Stimulated activated memory B cell treated with anti-CD40 and anti-IgM and Interleukin-4, amounts not matched to agents 10 μg/mL and 1 μg/mL and 100 μg/mL, for 72 hours (primary cell): Measurements from ENCODE around the gene MYRF.

Experiments
- ATAC-seq: fragments of 150-1000 bp; cut with Tn5 transposase; 2 replicates; pipeline ENCODE4 v1.10.0; 2021
- H3K27ac Mint-ChIP-seq: one replicate; pipeline ENCODE4 v1.8.0; 2022; ENCODE audit warnings: mild to moderate bottlenecking, mixed read lengths
- H3K27me3 Mint-ChIP-seq: one replicate; pipeline ENCODE4 v1.8.0; 2022; ENCODE audit warnings: mixed read lengths
- H3K36me3 Mint-ChIP-seq: one replicate; pipeline ENCODE4 v1.8.0; 2022; ENCODE audit warnings: mixed read lengths
- H3K4me1 Mint-ChIP-seq: one replicate; pipeline ENCODE4 v1.8.0; 2022; ENCODE audit warnings: mixed read lengths
- H3K4me3 Mint-ChIP-seq: one replicate; pipeline ENCODE4 v1.8.0; 2022; ENCODE audit warnings: mild to moderate bottlenecking, moderate library complexity, mixed read lengths
- H3K9me3 Mint-ChIP-seq: one replicate; pipeline ENCODE4 v1.8.0; 2022; ENCODE audit warnings: mixed read lengths

MYRF gene

GRCh38 chr11:61714916-61715315 lies 37.5 kb upstream of the MYRF start:
- ATAC-seq = no peak
- no peak overlapping the region for H3K4me3 Mint-ChIP-seq

GRCh38 chr11:61715867-61716266 lies 36.6 kb upstream of the MYRF start:
- peaks cover 45% of the 10 kb centered on the region for H3K27me3 Mint-ChIP-seq
- H3K36me3 Mint-ChIP-seq = no peaks in the 10 kb centered on the region
- ATAC-seq = no peak
- no peaks in the 10 kb centered on the region for H3K9me3 Mint-ChIP-seq
- no peak overlapping the region for H3K27ac Mint-ChIP-seq
- no peaks in the 10 kb centered on the region for H3K4me1 Mint-ChIP-seq
- H3K4me3 Mint-ChIP-seq = no peak overlapping the region

More at GRCh38 chr11:61714916-61715315, 37.5 kb upstream of the MYRF start:
- H3K4me1 Mint-ChIP-seq = no peaks in the 10 kb centered on the region
- no peaks in the 10 kb centered on the region for H3K36me3 Mint-ChIP-seq
- no peak overlapping the region for H3K27ac Mint-ChIP-seq
- no peaks in the 10 kb centered on the region for H3K9me3 Mint-ChIP-seq
- H3K27me3 Mint-ChIP-seq = peaks cover 53% of the 10 kb centered on the region

- Mint-ChIP-seq H3K4me1 (no peaks in the 10 kb centered on the region), H3K27me3 (peaks cover 40% of the 10 kb centered on the region), H3K9me3 (no peaks in the 10 kb centered on the region), H3K27ac (no peak overlapping the region), H3K36me3 (no peaks in the 10 kb centered on the region), H3K4me3 (no peak overlapping the region)
- ATAC-seq = no peak
Measured at GRCh38 chr11:61716478-61717285, 35.8 kb upstream of the MYRF start.

GRCh38 chr11:61717286-61718033 lies 35.0 kb upstream of the MYRF start:
- H3K27ac Mint-ChIP-seq = no peak overlapping the region
- no peaks in the 10 kb centered on the region for H3K36me3 Mint-ChIP-seq
- no peak for ATAC-seq
- no peaks in the 10 kb centered on the region for H3K4me1 Mint-ChIP-seq
- H3K4me3 Mint-ChIP-seq = no peak overlapping the region
- H3K27me3 Mint-ChIP-seq = peaks cover 40% of the 10 kb centered on the region
- H3K9me3 Mint-ChIP-seq = no peaks in the 10 kb centered on the region

- no peak overlapping the region for H3K4me3 Mint-ChIP-seq
- no peak for ATAC-seq
- H3K27me3 Mint-ChIP-seq = peaks cover 40% of the 10 kb centered on the region
- H3K36me3 Mint-ChIP-seq = no peaks in the 10 kb centered on the region
- H3K4me1 Mint-ChIP-seq = no peaks in the 10 kb centered on the region
- H3K9me3 Mint-ChIP-seq = no peaks in the 10 kb centered on the region
- no peak overlapping the region for H3K27ac Mint-ChIP-seq
Measured at GRCh38 chr11:61718046-61718531, 34.3 kb upstream of the MYRF start.

- Mint-ChIP-seq H3K4me3 (no peak overlapping the region), H3K27ac (no peak overlapping the region), H3K36me3 (no peaks in the 10 kb centered on the region), H3K27me3 (peaks cover 40% of the 10 kb centered on the region), H3K9me3 (no peaks in the 10 kb centered on the region), H3K4me1 (no peaks in the 10 kb centered on the region)
- ATAC-seq = no peak
Measured at GRCh38 chr11:61718621-61719302, 33.7 kb upstream of the MYRF start.

- H3K4me1 Mint-ChIP-seq = no peaks in the 10 kb centered on the region
- H3K36me3 Mint-ChIP-seq = no peaks in the 10 kb centered on the region
- H3K27me3 Mint-ChIP-seq = peaks cover 40% of the 10 kb centered on the region
- no peak overlapping the region for H3K4me3 Mint-ChIP-seq
- no peaks in the 10 kb centered on the region for H3K9me3 Mint-ChIP-seq
- ATAC-seq = no peak
- no peak overlapping the region for H3K27ac Mint-ChIP-seq
Measured at GRCh38 chr11:61719978-61720377, 32.5 kb upstream of the MYRF start.

GRCh38 chr11:61720597-61720996 lies 31.8 kb upstream of the MYRF start:
- Mint-ChIP-seq H3K27ac (no peak overlapping the region), H3K27me3 (peaks cover 37% of the 10 kb centered on the region)

GRCh38 chr11:61724437-61724836 lies 28.0 kb upstream of the MYRF start:
- H3K36me3 Mint-ChIP-seq = no peaks in the 10 kb centered on the region
- ATAC-seq = no peak

More at GRCh38 chr11:61720597-61720996, 31.8 kb upstream of the MYRF start:
- Mint-ChIP-seq H3K4me1 (no peaks in the 10 kb centered on the region), H3K36me3 (no peaks in the 10 kb centered on the region), H3K4me3 (no peak overlapping the region), H3K9me3 (no peaks in the 10 kb centered on the region)
- no peak for ATAC-seq

GRCh38 chr11:61725781-61726231 lies 26.6 kb upstream of the MYRF start:
- Mint-ChIP-seq H3K27me3 (peaks cover 27% of the 10 kb centered on the region), H3K4me3 (no peak overlapping the region), H3K27ac (no peak overlapping the region), H3K36me3 (no peaks in the 10 kb centered on the region), H3K4me1 (peaks cover 7% of the 10 kb centered on the region), H3K9me3 (no peaks in the 10 kb centered on the region)
- no peak for ATAC-seq

More at GRCh38 chr11:61724437-61724836, 28.0 kb upstream of the MYRF start:
- H3K27me3 Mint-ChIP-seq = peaks cover 28% of the 10 kb centered on the region
- peaks cover 7% of the 10 kb centered on the region for H3K4me1 Mint-ChIP-seq
- no peaks in the 10 kb centered on the region for H3K9me3 Mint-ChIP-seq
- no peak overlapping the region for H3K27ac Mint-ChIP-seq
- no peak overlapping the region for H3K4me3 Mint-ChIP-seq

GRCh38 chr11:61726775-61727174 lies 25.7 kb upstream of the MYRF start:
- no peak overlapping the region for H3K27ac Mint-ChIP-seq
- no peak overlapping the region for H3K4me3 Mint-ChIP-seq
- no peaks in the 10 kb centered on the region for H3K9me3 Mint-ChIP-seq
- no peaks in the 10 kb centered on the region for H3K36me3 Mint-ChIP-seq
- peaks cover 27% of the 10 kb centered on the region for H3K27me3 Mint-ChIP-seq
- no peak for ATAC-seq
- peaks cover 7% of the 10 kb centered on the region for H3K4me1 Mint-ChIP-seq

- Mint-ChIP-seq H3K9me3 (no peaks in the 10 kb centered on the region), H3K36me3 (no peaks in the 10 kb centered on the region), H3K4me3 (no peak overlapping the region), H3K27me3 (peaks cover 27% of the 10 kb centered on the region), H3K27ac (no peak overlapping the region), H3K4me1 (peaks cover 7% of the 10 kb centered on the region)
- ATAC-seq = no peak
Measured at GRCh38 chr11:61727401-61727811, 25.0 kb upstream of the MYRF start.

- Mint-ChIP-seq H3K4me3 (no peak overlapping the region), H3K36me3 (no peaks in the 10 kb centered on the region), H3K4me1 (peaks cover 10% of the 10 kb centered on the region), H3K27ac (peak overlapping the region; percentile 60), H3K27me3 (peaks cover 27% of the 10 kb centered on the region), H3K9me3 (no peaks in the 10 kb centered on the region)
- ATAC-seq = no peak
Measured at GRCh38 chr11:61728066-61728939, 24.1 kb upstream of the MYRF start.

GRCh38 chr11:61728940-61729219 lies 23.6 kb upstream of the MYRF start:
- no peak overlapping the region for H3K4me3 Mint-ChIP-seq
- ATAC-seq = no peak
- H3K4me1 Mint-ChIP-seq = peaks cover 15% of the 10 kb centered on the region
- H3K36me3 Mint-ChIP-seq = no peaks in the 10 kb centered on the region
- H3K9me3 Mint-ChIP-seq = no peaks in the 10 kb centered on the region
- peak overlapping the region; percentile 60 for H3K27ac Mint-ChIP-seq
- peaks cover 27% of the 10 kb centered on the region for H3K27me3 Mint-ChIP-seq
